Peyer's patch (tissue), 4 donors: Measurements from ENCODE around the gene CCND2. TPM values are rescaled to one million over a fixed set of nuclear protein-coding genes. Genes with fewer than 3 reads are reported as not detected.

ENCODE experiments used
- DNase-seq, 3 donors: peaks; one replicate each; pipeline ENCODE4 v3.0.0-alpha.2; 2017 to 2019
- H3K27ac ChIP-seq, 4 donors: fragments of 200-600 bp; sonication (generic); one replicate each; pipeline ENCODE4 v1.5.1; 2016 to 2019
- H3K27me3 ChIP-seq, 2 donors: fragments of 200-600 bp; sonication (generic); one replicate each; pipeline ENCODE4 v1.5.1; 2019
- H3K36me3 ChIP-seq, 3 donors: fragments of 200-600 bp; sonication (generic); one replicate each; pipeline ENCODE4 v1.5.1; 2016 to 2019
- H3K4me1 ChIP-seq, 4 donors: fragments of 200-600 bp; sonication (generic); one replicate each; pipeline ENCODE4 v1.5.1; 2016 to 2019
- H3K4me3 ChIP-seq, 4 donors: fragments of 200-600 bp; sonication (generic); 1 replicate in 3 of 4; 2 replicates in 1 of 4; pipeline ENCODE4 v1.5.1; 2016 to 2019; ENCODE audit warnings: mild to moderate bottlenecking in 1 of 4
- H3K9me3 ChIP-seq, 4 donors: fragments of 200-600 bp; sonication (generic); one replicate each; pipeline ENCODE4 v1.5.1; 2016 to 2019; ENCODE audit warnings: mild to moderate bottlenecking in 1 of 4
- CTCF ChIP-seq, 6 experiments: fragments of 450-650 bp in 4 of 6; fragments of 200-600 bp in 2 of 6; sonication (generic) in 1 of 6; IDR thresholded peaks; one replicate each; pipeline ENCODE4 v1.5.1; 2017 to 2019; ENCODE audit warnings: antibody characterized with exemption in 6 of 6, mild to moderate bottlenecking in 3 of 6, moderate library complexity in 1 of 6
- POLR2A ChIP-seq, 2 donors: fragments of 450-650 bp; IDR thresholded peaks; one replicate each; pipeline ENCODE4 v1.5.1; 2017; ENCODE audit warnings: antibody characterized with exemption in 2 of 2, mild to moderate bottlenecking in 2 of 2, moderate library complexity in 2 of 2
- total RNA-seq, 4 donors: library from RNA; depleted of rRNA; stranded (reverse); fragments of >200 nt; gene quantifications; one replicate each; pipeline ENCODE4 v1.1.0, GENCODE V29; 2016

CCND2 gene
- total RNA-seq, 4 donors from 2014 or later: 72.0 to 162 (median 97.6) TPM

- H3K36me3 ChIP-seq: peaks cover 0 to 74% (median 0%) of the 10 kb centered on the region in 3 donors
- TF ChIP-seq CTCF (IDR thresholded peaks at IDR 0.05) (no peak), POLR2A (IDR thresholded peaks at IDR 0.05) (no peak)
- peaks cover 0 to 82% (median 14%) of the 10 kb centered on the region in 4 donors for H3K4me1 ChIP-seq
- no peak for DNase-seq
- H3K9me3 ChIP-seq: no peaks in the 10 kb centered on the region
- no peak overlapping the region for H3K4me3 ChIP-seq
- H3K27me3 ChIP-seq: no peaks in the 10 kb centered on the region
- peak overlapping the region in 1 of 4 donors; percentile 45 for H3K27ac ChIP-seq
Measured at GRCh38 chr12:4283512-4284255, 10.1 kb downstream of the CCND2 start.

GRCh38 chr12:4284306-4284705 lies 10.7 kb downstream of the CCND2 start:
- no peak for TF ChIP-seq CTCF (IDR thresholded peaks at IDR 0.05)
- TF ChIP-seq POLR2A (IDR thresholded peaks at IDR 0.05): no peak
- no peaks in the 10 kb centered on the region for H3K27me3 ChIP-seq
- H3K36me3 ChIP-seq: peaks cover 0 to 80% (median 0%) of the 10 kb centered on the region in 3 donors
- no peaks in the 10 kb centered on the region for H3K9me3 ChIP-seq
- H3K4me3 ChIP-seq: no peak overlapping the region
- no peak overlapping the region for H3K27ac ChIP-seq
- peaks cover 0 to 82% (median 14%) of the 10 kb centered on the region in 4 donors for H3K4me1 ChIP-seq
- no peak for DNase-seq

GRCh38 chr12:4285070-4285469 lies 11.5 kb downstream of the CCND2 start:
- no peak for DNase-seq
- Histone ChIP-seq H3K36me3 (peaks cover 0 to 81% (median 0%) of the 10 kb centered on the region in 3 donors), H3K27me3 (no peaks in the 10 kb centered on the region), H3K27ac (no peak overlapping the region), H3K4me3 (no peak overlapping the region), H3K9me3 (no peaks in the 10 kb centered on the region), H3K4me1 (peaks cover 0 to 82% (median 13%) of the 10 kb centered on the region in 4 donors)
- no peak for TF ChIP-seq CTCF (IDR thresholded peaks at IDR 0.05)
- TF ChIP-seq POLR2A (IDR thresholded peaks at IDR 0.05): no peak

- peaks cover 0 to 80% (median 0%) of the 10 kb centered on the region in 3 donors for H3K36me3 ChIP-seq
- no peak for TF ChIP-seq POLR2A (IDR thresholded peaks at IDR 0.05)
- TF ChIP-seq CTCF (IDR thresholded peaks at IDR 0.05): no peak
Measured at GRCh38 chr12:4286228-4286627, 12.7 kb downstream of the CCND2 start.

GRCh38 chr12:4286771-4287317 lies 13.3 kb downstream of the CCND2 start:
- Histone ChIP-seq H3K27ac (peak overlapping the region in 2 of 4 donors; percentile 58 to 60), H3K36me3 (peaks cover 0 to 74% (median 0%) of the 10 kb centered on the region in 3 donors), H3K4me1 (peaks cover 0 to 65% (median 5%) of the 10 kb centered on the region in 4 donors), H3K9me3 (no peaks in the 10 kb centered on the region), H3K4me3 (no peak overlapping the region), H3K27me3 (no peaks in the 10 kb centered on the region)
- no peak for TF ChIP-seq POLR2A (IDR thresholded peaks at IDR 0.05)
- no peak for DNase-seq

More at GRCh38 chr12:4286228-4286627, 12.7 kb downstream of the CCND2 start:
- no peak overlapping the region for H3K4me3 ChIP-seq
- peaks cover 0 to 71% (median 5%) of the 10 kb centered on the region in 4 donors for H3K4me1 ChIP-seq
- H3K27ac ChIP-seq: peak overlapping the region in 1 of 4 donors; percentile 58
- DNase-seq: no peak
- H3K9me3 ChIP-seq: no peaks in the 10 kb centered on the region
- no peaks in the 10 kb centered on the region for H3K27me3 ChIP-seq
